Muscle layer of duodenum (tissue), 2 donors: ENCODE data around the gene TMEM106C.

Source experiments
- H3K27ac ChIP-seq: one replicate; pipeline ENCODE4 v1.7.0; 2013; ENCODE audit warnings: mild to moderate bottlenecking, low read length
- H3K27me3 ChIP-seq: one replicate; pipeline ENCODE4 v1.7.0; 2013; ENCODE audit warnings: low read depth, mild to moderate bottlenecking, control low read depth, low read length
- H3K36me3 ChIP-seq, 2 donors: one replicate each; pipeline ENCODE4 v1.7.0; 2013; ENCODE audit warnings: low read length in 2 of 2, control low read depth in 1 of 2, mild to moderate bottlenecking in 1 of 2; ENCODE audit not compliant: insufficient read depth in 2 of 2, control insufficient read depth in 1 of 2
- H3K4me1 ChIP-seq, 2 donors: one replicate each; pipeline ENCODE4 v1.7.0; 2013; ENCODE audit warnings: low read length in 2 of 2, mild to moderate bottlenecking in 2 of 2, control low read depth in 1 of 2, moderate library complexity in 1 of 2; ENCODE audit not compliant: insufficient read depth in 2 of 2, control insufficient read depth in 1 of 2
- H3K4me3 ChIP-seq, 2 donors: one replicate each; pipeline ENCODE4 v1.7.0; 2013; ENCODE audit warnings: low read length in 2 of 2, low read depth in 1 of 2, mild to moderate bottlenecking in 1 of 2
- H3K9me3 ChIP-seq, 2 donors: one replicate each; pipeline ENCODE4 v1.7.0; 2013; ENCODE audit warnings: low read length in 2 of 2, control low read depth in 1 of 2, mild to moderate bottlenecking in 1 of 2; ENCODE audit not compliant: control insufficient read depth in 1 of 2
- donor health status: healthy.

Gene TMEM106C

DNA sequence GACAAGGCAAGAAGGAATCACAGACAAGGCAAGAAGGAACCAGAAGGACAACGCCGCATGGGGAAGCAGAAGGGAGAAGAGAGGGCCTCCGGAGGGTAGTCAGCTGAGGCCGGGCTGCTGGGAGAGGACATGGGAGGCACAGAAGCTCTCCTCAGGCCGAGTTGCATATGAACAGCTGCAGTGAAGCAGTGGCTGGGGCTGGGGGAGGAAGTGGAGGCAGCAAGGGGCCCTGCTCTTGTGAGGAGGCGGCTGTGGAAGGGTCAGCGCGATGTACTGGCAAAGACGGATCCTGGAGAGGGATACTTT lies 22.0 kb upstream of the TMEM106C start:
- H3K4me1 ChIP-seq: peaks cover 0 to 3% of the 10 kb centered on the region in 2 donors
- no peak overlapping the region for H3K27ac ChIP-seq
- H3K4me3 ChIP-seq: no peak overlapping the region
- H3K36me3 ChIP-seq: no peaks in the 10 kb centered on the region
- no peaks in the 10 kb centered on the region for H3K9me3 ChIP-seq
- H3K27me3 ChIP-seq: no peaks in the 10 kb centered on the region

DNA sequence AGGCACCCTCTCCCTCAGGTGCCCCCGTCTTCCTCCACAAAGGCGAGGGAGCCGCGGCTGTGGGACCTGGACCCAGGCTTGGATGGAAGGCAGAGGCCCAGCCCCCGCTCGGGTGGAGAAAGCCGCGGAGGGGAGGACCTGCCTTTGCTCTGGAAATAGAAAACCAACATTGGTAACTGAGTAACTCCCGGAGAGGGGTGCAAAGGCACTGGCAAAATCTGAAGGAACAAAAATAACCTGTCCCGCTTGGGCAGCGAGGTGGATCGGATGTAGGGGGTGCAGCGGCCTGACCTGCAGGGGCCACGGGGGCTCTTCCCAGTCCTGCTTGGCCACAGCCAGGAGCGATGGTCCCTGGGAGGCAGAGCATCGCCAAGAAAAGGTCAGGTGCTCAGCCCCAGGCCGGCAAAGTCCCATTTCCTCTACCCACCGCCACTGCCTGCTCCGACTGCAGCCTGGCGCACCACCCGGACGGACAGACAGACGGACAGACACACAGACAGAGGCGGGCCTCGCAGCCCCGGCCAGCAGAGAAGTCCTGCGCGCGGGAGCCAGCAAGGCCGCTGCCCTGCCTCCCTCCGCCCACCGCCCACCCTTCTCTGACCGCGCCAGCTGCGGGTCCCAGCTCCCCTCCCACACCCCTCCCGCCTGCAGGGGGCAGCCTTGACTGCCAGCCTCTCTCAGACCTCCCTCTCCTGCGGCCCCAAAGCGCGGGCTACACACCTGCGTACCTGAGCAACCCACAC lies 21.4 kb upstream of the TMEM106C start:
- Histone ChIP-seq H3K27ac (no peak overlapping the region), H3K4me3 (no peak overlapping the region), H3K27me3 (no peaks in the 10 kb centered on the region), H3K4me1 (peaks cover 0 to 5% of the 10 kb centered on the region in 2 donors), H3K9me3 (no peaks in the 10 kb centered on the region), H3K36me3 (no peaks in the 10 kb centered on the region)

DNA sequence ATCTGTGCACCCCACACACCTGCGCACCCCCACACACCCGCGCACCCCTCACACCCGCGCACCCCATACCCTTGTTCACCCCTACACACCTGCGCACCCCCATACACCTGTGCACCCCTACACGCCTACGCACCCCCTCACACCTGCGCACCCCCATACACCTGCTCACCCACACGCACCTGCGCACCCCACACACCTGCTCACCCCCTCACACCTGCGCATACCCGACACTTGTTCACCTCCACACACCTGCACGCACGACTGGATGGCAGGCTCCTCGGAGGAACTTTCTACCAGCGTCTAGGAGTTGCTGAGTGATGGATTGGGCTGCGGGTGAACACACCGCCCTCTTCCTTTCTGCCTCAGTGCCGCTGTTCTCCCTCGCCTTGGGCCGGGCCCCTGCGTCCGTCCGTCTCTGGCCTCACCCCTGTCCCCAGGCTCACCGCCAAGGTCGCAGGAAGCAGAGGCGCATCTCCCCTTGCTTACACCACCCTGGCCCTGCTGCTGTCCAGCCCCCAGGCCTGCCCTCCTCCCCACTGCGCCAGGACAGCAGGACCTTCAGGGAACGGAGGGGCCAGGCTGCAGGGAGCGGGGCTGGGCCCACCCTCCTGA lies 20.7 kb upstream of the TMEM106C start:
- H3K27ac ChIP-seq: peak overlapping the region; percentile 83
- H3K4me3 ChIP-seq: no peak overlapping the region
- peaks cover 0 to 7% of the 10 kb centered on the region in 2 donors for H3K4me1 ChIP-seq
- H3K27me3 ChIP-seq: no peaks in the 10 kb centered on the region
- H3K9me3 ChIP-seq: no peaks in the 10 kb centered on the region
- no peaks in the 10 kb centered on the region for H3K36me3 ChIP-seq

DNA sequence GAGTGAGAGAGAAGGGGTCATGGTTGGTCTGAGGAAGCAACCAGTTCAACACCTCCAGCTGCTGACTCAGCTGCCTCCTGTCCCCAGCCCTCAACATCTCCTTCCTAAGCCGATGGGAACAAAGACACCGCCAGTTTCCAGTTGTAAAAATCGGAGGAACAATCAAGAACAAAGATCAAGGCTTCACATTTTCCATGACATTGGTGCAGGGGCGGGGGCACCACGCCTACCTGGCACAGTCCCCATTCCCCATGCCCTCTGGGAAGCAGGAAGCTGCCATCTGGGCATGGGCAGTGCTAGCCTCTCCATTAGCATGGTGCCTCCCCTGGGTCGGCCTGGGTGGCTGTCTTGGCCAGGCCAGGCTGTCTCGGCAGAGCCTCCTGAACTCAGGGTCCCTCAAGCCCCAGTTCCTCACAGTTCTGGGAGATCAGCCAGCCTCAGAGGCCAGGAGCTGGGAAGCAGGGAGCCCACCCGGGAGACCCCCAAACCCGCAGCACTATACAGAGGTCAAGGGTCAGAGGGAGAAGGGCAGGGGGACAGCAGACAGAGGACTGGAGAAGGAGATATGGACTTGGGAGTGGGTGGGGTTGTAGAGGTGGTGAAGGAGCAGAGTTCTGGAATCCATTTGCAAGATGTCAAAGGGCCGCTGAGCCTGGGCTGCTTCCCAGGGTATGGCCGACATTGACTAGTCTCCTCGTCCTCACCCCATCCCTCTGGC lies 19.6 kb upstream of the TMEM106C start:
- H3K4me1 ChIP-seq: peaks cover 0 to 7% of the 10 kb centered on the region in 2 donors
- H3K4me3 ChIP-seq: no peak overlapping the region
- H3K9me3 ChIP-seq: no peaks in the 10 kb centered on the region
- peak overlapping the region; percentile 83 for H3K27ac ChIP-seq
- H3K27me3 ChIP-seq: no peaks in the 10 kb centered on the region
- H3K36me3 ChIP-seq: no peaks in the 10 kb centered on the region

DNA sequence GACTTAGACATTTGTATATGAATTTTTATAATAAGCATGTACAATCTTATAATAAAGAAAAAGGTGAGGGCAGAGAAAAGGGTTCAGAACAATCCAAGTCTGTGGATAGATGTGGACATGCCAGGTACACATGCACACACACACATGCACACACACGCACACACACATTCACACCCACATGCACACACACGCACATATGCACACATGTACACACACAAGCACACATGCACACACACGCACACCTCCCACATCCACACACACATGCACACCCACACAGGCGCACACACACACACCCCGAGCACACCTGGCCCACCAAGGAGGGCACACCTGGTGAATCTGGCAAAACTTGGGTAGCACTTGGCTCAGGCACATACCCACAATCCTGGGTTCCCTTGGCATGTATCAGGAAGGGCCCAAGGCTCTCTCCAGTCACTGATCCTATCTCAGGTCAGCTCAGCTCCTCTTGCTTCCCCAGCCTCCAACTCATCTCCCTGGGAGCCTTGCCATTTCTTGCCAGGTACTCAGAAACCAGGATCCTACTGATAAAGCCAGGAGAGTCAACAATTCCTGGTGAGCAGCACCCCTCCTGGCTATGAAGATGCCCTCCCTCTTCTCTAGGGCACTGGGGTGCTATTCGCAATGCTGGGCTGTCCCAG lies 18.6 kb upstream of the TMEM106C start:
- Histone ChIP-seq H3K27ac (peak overlapping the region; percentile 26), H3K4me1 (peaks cover 0 to 7% of the 10 kb centered on the region in 2 donors), H3K36me3 (no peaks in the 10 kb centered on the region), H3K9me3 (no peaks in the 10 kb centered on the region), H3K4me3 (no peak overlapping the region), H3K27me3 (no peaks in the 10 kb centered on the region)

DNA sequence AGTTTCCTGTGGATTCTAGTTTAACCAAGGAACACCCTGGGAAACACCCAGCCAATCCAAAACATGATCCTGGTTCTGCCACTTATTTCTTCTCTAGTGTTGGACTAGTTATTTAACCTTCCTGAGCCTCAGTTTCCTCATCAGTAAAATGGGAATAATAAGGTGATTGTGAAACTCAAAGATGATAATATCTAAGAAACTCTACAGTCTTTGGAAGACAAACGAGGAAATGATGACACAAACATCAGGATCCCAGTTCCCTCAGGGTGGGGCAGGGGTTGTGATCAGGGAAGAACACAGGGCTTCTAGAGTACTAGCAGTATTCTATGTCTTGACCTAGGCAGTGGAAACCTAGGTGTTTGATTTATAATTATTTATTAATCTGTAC lies 18.1 kb upstream of the TMEM106C start:
- Histone ChIP-seq H3K27me3 (no peaks in the 10 kb centered on the region), H3K27ac (peak overlapping the region; percentile 26), H3K4me1 (peaks cover 0 to 7% of the 10 kb centered on the region in 2 donors), H3K9me3 (no peaks in the 10 kb centered on the region), H3K36me3 (no peaks in the 10 kb centered on the region), H3K4me3 (no peak overlapping the region)

DNA sequence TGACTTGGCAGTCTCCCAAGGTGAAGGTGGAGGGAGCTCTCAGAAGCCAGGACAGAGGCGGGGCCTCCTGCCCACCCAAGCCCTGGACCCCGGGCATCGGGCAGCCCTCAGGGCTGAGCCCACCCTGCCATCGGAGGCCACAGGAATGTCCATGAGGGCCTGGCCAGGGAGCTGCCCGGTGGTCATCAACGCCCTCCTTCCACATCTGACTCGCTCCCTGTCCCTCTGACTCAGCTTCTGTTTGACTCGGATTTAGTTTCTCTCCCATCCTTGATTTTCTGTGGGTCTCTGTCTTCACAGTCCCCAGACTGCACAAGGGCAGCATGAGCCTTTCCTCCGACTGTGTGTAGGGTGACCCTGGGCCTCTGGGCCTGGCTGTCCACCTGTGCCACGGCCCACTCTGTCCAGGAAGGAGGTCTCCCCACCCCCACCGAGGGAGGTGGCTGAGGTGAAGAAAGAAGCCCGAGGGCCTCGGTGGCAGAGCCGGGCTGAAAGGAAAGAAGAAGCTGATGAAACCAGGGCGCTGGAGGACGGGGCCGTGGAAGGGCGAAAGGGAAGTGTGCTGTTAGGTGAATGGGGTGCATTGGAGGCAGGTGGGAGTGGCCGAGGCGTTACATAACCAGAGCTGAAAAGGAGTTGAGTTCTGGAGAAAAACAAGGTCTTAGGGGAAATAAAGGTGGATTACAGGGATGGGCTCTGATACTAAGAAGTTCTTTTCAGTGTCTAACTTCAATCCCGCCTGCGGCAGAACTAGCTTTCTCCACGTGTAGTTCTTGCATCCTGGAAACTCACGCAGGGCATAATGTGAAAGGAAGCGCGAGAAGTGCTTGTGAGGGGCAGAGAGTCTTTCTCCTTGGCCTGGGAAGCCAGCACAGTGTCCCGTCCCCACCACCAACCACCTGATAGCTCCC lies 16.7 kb upstream of the TMEM106C start:
- peaks cover 0 to 7% of the 10 kb centered on the region in 2 donors for H3K4me1 ChIP-seq
- H3K27ac ChIP-seq: peak overlapping the region; percentile 56
- H3K36me3 ChIP-seq: no peaks in the 10 kb centered on the region
- H3K4me3 ChIP-seq: no peak overlapping the region
- no peaks in the 10 kb centered on the region for H3K27me3 ChIP-seq
- H3K9me3 ChIP-seq: no peaks in the 10 kb centered on the region

DNA sequence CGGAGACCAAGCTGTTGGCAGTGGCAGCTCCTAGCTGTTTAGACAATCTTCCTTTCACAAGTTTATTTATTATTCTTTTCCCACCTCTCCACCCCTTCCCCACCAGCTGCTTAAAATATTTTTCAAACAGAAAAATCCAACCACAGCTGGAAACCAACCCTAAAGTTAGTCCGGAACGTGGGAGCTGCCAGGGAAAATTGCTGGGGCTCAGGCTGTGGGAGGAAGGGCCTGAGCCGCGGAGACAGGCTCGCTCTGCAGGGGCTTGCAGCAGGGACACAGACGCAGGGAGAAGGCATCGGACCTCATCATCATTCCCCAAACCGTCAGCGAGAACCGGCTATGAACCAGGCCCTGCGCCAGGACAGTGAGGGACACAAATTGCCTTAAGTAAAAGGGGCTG lies 16.1 kb upstream of the TMEM106C start:
- no peaks in the 10 kb centered on the region for H3K27me3 ChIP-seq
- no peaks in the 10 kb centered on the region for H3K9me3 ChIP-seq
- H3K36me3 ChIP-seq: no peaks in the 10 kb centered on the region
- H3K4me1 ChIP-seq: peaks cover 0 to 4% of the 10 kb centered on the region in 2 donors
- H3K4me3 ChIP-seq: no peak overlapping the region
- H3K27ac ChIP-seq: no peak overlapping the region

DNA sequence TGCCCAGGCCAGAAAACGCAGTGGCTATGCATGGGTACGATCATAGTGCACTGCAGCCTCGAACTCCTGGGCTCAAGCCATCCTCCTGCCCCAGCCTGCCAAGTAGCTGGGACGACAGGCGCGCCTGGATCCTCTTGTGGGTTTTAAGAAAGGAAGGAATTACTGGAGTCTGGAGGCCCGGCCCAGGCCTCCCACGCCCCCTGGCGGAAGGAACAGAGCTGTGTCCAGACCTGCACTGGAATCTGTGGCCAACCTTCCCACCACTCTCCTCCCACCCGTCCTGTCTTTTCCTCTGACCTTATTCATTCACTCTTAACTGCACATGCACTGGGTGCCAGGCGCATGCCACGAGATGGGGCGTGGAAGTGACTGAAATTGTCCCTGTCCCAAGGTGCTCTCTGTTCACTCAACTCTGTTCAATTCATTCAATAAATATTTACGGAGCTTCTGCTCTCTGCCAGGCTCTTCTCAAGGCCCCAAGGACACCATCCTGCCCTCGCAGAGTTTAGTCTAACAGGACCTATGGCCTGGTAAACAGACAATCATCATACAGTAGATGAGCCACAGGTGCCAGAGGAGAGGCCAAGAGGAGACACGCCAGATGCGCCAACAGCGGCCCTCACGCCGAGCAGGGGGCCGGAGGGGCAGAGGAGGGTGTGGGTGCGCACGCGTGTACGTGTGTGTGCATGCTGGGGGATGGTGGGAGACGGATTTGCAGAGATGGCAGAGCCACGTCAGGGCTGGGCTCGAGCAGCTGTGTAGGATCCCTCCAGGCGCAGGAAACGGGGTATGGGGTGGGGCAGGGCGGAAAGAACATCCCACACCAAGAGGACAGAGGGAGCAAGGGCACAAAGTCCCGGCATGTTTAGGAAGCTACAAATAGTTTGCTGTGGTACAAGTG lies 13.7 kb upstream of the TMEM106C start:
- Histone ChIP-seq H3K4me1 (peaks cover 0 to 4% of the 10 kb centered on the region in 2 donors), H3K27me3 (no peaks in the 10 kb centered on the region), H3K9me3 (no peaks in the 10 kb centered on the region), H3K27ac (no peak overlapping the region), H3K4me3 (no peak overlapping the region), H3K36me3 (no peaks in the 10 kb centered on the region)

DNA sequence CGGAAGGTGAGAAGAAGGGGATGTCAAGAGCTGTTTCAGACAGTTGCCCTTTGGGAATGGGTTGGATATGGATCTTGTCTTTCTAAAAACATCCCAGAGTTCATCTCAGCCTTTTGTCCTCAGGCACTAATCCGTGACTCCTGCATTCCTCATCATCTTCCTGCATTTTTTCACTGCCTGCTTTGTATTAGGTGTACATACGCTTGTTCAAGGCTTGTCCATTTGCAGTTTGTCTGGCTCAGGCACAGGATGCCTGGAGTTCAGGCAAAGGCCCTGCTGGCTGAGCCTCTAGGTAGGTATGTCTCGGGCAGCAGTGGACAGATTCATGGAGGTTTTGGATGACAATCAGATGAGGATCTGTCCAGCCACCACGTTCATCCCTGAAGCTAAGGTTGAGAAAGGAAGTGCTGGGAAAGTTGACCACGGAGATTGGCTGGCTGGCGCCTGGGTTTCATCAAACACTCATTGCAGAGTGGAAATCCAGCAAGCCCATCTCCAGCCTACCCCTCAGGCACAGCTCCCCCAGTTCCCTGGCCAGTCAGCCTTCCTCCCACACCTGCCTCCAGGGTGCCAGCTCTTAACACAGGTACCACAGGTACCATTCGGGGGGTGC lies 12.4 kb upstream of the TMEM106C start:
- Histone ChIP-seq H3K36me3 (no peaks in the 10 kb centered on the region), H3K4me3 (no peak overlapping the region), H3K27ac (no peak overlapping the region), H3K4me1 (peaks cover 0 to 4% of the 10 kb centered on the region in 2 donors), H3K27me3 (no peaks in the 10 kb centered on the region), H3K9me3 (no peaks in the 10 kb centered on the region)
